HG03442 (cell line): ENCODE data around the gene GYS2.
"Not testable (repeated sequence)": the region's sequence is repeated elsewhere in the genome, so short reads cannot be mapped to it uniquely, and the experiment has no call there.

Source experiments
- ATAC-seq: cut with Tn5 transposase; IDR thresholded peaks from one replicate; pipeline ENCODE4 v1.9.1; 2021; ENCODE audit warnings: mild to moderate bottlenecking, moderate library complexity; ENCODE audit not compliant: unreplicated experiment

The GYS2 gene

DNA sequence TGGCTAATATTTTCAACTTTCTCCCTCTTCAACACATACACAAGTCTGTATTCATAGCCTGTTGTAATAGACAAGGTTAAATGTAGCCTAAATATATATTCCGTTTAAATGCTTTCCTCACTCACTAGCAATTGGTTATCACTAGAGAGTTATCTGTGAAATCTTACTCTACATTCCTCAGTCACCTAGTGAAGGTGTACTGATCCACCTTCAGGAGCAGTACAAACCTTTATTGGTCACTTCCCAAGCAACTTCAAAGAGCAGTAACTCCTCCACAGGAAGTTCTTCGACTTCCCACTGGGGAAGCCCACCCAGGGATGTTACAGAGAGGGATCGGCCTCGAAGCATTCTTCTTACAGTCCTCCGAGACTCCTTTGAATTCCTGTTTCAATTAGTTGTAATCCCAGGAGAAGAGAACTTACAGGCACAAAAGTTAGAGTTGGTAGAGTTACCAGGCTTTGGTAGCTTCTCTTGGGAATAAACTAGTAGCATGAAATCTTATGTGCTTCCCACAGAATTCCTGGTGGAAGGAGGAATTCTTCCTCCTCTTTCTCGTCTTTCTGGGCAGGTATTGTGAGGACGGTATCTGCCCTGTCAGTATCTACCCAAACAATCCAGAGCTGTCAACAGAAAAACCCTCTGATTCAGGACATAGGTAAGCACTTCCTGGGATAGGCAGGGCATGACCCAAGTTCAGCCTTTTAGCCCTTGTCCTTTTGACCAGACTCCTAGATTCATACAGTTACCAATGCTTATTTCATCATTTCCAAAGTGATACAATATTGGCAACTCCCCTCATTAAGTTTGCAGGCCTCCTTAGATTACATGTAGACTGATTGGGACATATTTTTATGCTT is at the start of gene GYS2:
TSS of gene GYS2 (minus strand) at position 603 of the 857 bp plus-strand sequence. CDS start at position 348, 255 bp downstream.
- no peak for ATAC-seq

DNA sequence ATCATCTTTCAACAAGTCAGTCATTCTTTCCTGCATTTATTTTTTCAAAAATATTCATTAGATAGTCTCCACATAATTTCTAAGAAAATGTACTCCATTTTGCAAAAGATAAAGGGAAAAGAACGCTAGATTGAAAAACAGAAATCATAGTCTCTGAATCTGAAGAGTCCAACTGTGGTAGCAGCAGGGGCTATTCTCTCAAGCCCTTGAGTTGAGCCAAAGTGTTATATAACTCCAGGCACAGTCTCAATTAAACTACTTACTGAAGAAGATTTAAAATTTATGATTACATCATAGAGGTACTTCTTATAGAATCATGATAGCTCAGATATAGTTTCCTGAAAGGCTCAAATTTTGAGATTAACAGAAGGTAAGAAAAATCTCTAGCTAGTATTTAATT is 47.2 kb upstream of the GYS2 start:
- no peak for ATAC-seq

DNA sequence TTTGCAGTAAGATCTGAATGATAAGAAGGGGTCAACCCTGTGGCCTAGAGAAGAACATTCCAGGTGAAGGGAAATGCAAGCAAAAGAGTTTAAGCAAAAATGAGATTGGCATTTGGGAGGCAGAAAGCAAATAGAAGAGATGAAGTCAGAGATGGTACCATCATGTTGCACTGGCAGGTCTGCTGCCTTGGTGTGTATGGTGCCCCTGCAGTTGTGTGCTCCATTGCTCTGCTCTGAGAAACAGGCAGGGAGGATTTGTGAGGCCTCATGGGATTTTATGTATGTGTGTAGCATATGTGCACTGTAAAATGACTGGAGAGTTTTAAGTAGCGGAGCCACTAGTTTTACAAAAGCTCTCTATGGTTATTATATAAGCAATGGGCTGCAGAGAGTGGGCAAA is 46.4 kb upstream of the GYS2 start:
- ATAC-seq: no peak

DNA sequence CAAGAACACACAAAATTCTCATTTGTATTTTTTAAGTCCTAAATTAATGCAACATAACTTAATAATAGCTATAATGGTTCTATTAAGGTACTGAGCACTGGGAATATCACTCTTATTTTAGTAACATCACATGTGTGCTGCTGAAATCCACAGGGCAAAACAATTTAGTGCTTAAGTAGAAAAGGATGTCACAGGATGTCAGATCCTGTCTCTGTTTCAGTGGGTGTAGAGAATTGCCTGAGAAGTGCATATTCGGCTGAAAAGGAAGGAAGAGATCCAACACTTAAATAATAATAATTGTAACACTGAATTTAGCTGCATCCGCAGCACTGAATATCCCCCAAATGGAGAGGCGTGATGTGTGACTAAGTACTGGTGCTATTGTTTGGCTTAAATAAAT is 44.4 kb upstream of the GYS2 start:
- no peak for ATAC-seq

DNA sequence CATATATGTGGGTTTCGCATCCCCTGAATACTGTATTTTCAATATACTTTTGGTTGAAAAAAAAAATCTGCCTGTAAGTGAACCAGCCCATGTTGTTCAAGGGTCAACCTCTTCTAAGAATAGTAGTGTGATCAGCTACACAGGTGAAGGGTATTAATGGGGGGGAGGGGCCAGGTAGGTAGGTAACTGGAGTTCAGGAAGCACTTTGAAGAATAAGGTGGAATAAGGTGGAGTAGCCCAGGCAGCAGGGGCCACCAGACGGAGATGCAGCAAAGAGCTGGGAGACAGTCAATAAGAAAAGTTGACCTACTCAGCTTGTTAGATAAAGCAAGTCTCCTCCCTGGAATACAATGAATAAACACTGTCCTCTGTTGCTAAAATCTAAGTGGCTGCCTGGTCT is 43.7 kb upstream of the GYS2 start:
- ATAC-seq: no peak

DNA sequence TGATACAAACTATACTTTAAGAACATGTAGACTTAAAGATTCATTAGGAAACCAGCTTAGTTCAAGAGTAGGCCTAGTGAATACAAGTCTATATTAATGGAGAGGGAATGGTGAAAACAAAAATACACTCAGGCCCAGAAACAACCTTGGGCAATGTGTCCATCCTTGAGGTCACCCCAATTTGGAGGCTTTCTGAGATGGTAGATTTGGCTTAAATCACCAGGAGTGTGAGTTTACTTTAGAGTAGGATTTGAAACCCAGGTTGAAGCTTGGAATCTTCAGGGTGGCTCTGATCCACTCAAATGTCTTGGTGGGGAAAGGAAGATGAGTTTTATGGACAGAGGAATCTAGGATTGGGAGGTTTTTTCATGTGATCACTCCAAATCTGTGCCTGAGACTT is 42.5 kb upstream of the GYS2 start:
- no peak for ATAC-seq

DNA sequence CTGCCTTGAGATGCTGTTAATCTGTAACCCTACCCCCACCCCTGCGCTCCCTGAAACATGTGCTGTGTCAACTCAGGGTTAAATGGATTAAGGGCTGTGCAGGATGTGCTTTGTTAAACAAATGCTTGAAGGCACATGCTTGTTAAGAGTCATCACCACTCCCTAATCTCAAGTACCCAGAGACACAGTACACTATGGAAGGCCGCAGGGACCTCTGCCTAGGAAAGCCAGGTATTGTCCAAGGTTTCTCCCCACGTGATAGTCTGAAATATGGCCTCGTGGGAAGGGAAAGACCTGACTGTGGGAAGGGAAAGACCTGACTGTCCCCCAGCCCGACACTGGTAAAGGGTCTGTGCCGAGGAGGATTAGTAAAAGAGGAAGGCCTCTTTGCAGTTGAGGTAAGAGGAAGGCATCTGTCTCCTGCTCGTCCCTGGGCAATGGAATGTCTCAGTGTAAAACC is 40.4 kb upstream of the GYS2 start:
- not testable (repeated sequence) for ATAC-seq

DNA sequence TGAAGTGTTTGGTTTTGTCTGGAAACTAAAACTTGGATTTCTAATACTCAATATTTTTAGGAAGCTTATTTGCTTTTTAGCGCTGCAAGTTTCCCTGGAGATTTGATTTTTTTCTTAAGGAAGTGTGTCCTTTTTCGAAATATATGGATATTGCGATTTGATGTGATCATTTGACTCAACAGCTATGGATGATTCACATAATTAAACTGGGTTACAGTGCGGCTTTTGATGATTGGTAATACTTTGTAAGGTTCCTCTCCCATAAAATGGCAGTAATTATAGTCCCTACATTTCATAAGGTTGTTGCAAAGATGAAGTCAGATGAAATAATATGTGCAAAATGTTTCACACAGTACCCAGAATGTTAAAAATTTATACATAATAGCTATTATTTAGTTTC is 39.9 kb upstream of the GYS2 start:
- no peak for ATAC-seq

DNA sequence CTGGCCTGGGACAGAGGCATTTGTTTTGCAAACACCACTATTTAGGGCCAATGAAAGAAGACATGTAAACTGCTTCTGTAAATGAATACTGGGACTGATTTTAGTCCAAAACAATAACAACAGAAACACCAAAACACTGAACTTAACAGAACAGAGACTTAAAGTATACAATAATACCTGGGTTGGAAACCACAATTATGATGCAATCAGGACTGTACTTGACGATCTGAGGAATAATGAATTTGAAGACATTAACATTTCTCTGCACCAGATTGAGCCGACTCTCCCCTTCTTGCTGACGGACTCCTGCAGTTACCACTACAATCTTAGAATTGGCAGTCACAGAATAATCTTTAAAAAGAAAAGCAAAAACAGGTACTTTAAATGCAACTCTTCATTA is 39.1 kb upstream of the GYS2 start:
- ATAC-seq: no peak

DNA sequence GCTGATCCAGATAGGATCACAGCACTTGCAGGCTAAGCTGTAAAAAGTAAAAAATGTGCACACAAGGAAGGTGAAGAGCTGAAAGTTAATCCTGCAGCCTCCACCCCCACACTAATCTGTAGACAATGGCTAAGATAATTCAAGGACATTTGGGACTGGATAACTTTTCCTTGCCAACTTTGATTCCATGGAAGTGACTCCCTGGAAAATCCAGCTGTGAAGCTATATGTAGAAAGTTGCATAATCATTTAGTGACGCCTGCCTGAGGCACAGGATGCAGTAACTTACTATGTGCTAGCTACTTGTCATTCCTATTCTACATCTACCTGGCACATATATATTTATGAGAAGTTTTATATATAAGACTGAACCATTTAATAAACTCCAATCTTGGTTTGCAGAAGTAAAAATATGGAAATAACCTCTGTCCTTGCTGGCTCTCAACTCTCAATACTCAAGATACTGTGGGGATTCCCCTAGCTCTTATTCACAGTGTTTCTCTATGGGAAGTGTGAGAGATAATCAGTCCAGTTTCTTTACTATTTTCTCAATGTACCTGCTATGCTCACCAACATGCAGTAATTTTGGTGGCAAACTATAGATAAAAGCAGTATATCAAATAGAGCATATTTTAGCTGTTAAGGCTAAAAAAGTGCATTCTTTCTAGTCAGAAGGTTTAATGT is 38.2 kb upstream of the GYS2 start:
- peak; percentile 77 for ATAC-seq

DNA sequence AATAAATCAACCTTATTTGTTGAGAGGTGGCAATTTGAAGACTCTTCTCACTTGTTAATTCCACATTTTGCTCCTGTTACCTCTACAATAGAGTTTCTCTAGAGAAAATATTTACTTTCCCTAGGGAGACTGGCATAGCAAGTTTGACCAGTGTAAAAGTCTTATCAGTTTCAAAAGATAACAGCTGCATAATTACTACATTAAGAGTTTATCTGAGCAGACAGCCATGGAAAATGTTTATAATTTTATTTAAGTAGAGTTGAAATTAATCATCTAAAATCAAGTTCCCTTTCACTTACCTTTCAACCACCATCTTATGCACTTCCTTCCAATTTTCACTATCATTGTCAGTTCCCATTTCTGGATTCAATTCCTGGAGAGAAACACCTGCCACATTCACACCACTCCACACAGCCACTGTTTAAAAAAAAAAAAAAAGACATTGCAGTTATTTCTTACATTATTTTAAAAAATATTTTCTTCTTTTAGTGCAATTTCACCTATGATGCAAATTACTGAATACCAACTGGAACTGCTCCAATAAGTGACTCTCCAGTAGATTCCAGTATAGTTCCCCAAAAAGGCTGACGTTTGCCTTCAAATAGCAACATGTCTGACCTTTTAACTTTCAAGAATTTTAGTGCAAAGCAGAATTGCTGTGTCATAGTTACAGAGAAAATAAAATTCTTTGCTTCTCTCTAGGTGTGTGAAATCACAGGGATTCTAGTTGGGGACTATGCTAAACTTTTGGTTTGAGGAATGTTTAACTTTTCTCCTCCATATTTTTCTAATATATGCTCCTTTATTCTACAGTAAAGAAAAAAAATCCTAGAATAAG is 33.6 kb upstream of the GYS2 start:
- no peak for ATAC-seq

DNA sequence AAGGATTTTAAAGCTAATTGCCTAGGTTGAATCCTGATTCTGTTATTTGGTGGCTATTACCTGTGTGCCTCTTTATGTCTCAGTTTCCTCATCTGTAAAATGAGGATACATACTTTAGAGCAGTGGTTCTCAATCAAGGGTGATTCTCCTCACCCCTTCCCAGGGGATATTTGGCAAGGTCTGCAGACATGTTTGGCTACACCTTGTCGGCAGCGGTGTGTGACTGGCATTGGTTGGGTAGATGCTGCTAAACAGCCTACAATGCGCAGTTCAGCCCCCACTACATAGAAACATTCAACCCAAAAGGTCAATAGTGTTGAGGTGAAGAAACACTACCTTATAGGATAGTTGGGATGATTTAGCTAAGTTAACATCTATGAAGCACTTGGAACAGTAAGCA is 29.6 kb upstream of the GYS2 start:
- ATAC-seq: no peak

DNA sequence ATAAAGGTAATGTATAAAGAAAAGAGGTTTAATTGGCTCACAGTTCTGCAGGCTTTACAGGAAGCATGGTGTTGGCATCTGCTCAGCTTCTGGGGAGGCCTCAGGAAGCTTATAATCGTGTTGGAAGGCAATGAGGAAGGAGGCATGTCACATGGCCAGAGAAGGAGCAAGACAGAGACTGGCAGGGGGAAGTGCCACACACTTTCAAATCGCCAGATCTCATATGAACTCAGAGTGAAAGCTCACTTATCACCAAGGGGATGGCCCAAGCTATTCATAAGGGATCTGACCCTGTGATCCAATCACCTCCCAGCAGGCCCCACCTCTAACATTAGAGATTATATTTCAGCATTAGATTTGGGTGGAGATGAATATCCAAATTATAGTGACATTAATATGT is 26.7 kb upstream of the GYS2 start:
- ATAC-seq: no peak

DNA sequence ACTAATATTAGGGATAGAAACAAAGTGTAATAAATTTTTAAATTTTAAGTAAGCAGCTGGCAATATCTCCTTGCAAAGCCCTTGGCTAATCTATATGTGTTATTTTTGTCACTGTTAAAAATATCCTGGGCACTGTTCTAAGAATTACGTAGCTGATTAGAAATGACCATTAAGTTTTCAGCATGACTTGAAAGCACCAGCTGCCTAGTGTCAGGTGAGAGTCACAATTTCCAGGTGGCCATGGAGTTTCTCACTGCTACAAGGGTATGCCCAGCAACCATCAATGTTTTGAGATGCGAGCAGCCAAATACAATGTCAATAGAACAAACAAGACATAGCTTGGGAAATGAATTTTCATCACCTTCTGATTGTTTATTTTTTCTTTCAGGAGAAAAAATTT is 23.3 kb upstream of the GYS2 start:
- no peak for ATAC-seq

DNA sequence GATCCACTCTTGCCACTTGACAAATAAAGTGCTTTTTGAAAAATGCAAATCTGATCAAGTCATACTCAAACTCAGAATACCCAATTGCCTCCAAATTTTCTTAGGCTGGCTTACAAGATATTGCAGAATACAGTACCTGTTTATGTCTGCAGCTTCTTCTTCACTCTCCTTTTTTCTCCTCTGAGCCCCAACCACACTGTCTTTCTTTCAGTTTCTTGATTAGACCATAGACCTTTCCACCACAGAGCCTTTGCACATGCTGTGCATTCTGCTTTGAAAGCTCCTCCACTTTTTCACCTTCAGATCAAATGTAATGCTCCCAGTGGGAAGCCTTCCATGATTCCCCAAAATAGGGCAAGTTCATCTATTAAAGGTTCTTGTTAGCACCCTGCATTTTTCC is 13.9 kb upstream of the GYS2 start:
- ATAC-seq: no peak

DNA sequence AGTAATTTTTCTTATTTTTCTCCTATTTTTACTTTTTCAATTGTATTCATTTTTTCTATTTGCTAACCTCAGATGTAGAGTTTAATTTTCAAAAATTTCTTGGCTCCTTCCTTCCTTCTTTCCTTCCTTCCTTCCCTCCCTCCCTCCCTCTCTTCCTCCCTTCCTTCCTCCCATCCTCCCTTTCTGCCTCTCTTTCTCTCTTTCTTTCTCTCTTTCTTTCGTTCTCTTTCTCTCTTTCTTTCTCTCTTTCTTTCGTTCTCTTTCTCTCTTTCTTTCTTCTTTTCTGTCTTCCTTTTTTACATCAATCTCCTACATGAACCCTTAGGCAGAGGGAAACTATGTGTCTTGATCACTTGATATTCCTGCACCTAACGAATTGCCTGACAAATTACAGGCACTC is 12.4 kb upstream of the GYS2 start:
- no peak for ATAC-seq

DNA sequence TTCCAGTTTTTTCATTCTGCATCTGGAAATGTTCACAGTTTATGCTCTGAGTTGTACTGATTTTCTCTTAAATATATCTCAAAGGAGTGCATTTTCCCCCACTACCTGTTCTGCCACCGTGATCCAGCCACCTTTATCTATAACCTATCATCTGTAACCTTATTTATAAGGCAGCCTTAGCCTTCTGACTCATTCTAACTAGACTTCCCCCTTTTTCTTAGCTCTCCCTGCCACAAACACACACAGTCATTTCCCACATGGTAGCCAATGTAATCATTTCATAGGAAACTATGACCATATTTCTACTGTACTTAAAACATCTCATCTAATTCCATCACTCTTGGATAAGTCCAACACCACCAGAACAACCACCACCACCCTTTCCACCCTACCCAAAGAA is 10.8 kb upstream of the GYS2 start:
- no peak for ATAC-seq

DNA sequence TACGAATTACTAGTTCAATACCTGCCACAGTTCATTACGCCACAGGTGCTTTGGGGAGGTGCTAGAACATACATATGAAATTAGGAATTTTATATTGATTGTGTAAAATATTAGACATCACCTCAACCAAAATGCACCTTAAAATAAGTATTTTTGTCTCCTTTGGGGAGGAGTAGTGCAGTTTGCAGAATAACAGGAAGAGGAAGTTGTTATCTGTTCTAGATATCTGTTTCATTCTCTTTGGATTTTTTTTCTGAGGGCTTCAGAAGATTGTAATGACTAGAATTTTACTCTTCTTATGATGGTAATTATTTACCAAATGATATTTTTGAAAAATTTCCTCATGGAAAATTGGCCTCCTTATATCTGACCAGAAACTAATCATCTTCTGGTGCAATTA is 9.9 kb upstream of the GYS2 start:
- ATAC-seq: no peak

DNA sequence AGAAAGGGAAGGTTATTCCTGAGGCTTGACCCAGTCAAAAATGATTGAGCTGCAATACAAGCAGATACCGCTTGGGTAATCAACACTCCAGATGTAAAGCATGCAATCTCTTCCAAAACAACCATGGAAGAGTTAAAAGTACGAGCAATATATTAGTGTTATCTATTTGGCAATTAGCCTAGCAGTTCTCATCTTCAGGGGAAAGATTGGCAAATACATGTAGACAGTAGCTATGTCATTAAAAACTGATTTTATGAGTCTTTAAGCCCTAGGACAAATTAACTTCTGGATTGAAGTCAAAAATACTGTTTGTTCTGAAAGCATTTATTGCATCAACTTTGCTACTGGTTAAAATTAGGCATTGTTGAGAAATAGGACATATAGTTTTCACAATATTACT is 9.3 kb upstream of the GYS2 start:
- ATAC-seq: no peak

DNA sequence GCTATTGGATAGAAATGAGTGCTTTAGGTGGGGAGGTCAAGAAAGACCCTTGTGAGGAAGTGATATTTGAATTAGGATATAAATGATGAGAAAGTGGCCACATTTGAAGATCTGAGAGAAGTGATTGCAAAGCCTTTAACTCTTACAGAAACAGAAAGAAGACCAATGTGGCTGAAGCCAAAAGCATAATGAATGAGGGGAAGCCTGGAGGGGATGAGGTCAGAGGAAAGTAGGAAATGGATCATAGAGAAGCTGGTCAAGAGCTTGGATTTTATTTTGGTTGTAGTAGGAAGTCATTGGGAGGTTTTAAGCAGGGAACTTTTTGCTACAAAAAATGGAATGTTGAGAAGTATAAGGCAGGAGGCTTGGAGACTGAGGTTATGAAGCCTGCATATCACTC is 3.5 kb upstream of the GYS2 start:
- no peak for ATAC-seq

DNA sequence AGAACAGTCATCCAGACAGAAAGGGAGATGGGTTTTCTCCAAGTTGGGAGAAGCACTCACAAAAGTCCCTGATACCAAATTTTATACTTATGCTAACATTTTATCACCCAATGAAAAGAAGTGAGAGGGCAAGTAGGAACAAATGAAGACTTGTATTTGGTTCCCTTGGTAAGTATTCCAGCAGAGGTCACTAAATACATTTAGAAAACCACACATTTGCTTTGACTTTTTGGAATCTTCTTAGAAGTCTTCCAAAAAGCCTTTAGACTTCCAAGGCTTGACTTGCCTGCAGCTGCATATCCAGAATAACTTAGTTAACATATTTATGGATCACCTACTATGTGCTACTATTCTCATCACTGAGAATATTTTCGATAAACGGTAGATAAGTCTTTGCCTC is 3.1 kb upstream of the GYS2 start:
- ATAC-seq: no peak

DNA sequence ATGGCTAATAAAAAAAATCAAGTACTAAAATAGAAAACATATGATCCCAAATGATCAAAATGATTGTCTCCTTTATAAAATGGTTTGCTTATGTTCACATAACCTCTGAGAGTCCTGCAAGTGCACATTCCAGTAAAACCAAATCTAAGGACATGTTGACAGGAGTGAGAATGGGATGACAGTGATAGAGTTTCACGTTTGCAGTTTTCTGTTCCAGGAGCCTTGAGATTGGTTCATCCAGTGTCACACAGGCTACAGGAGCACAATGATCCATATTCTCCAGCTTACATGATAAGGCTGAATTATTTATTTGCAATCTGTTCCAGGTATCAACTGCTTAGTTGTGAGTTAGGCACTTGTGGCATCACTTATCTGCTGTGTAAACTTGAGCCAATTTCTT is 1.5 kb upstream of the GYS2 start:
- no peak for ATAC-seq
